Measurements from ENCODE around the gene PLEKHG5. TPM values are rescaled to one million over a fixed set of nuclear protein-coding genes. Genes with fewer than 3 reads are reported as not detected.

The PLEKHG5 gene
- total and polyA plus RNA-seq, 11 donors: 7.2 to 20.2 (median 15.2) TPM

GRCh38 chr1:6476483-6476882, 15.0 kb downstream of the PLEKHG5 start:
- Histone ChIP-seq H3K9me3 (no peaks in the 10 kb centered on the region), H3K27ac (no peak overlapping the region), H3K36me3 (peaks cover 0 to 55% (median 23%) of the 10 kb centered on the region in 9 donors), H3K27me3 (no peaks in the 10 kb centered on the region), H3K4me1 (peaks cover 0 to 6% (median 0%) of the 10 kb centered on the region in 12 donors), H3K4me3 (no peak overlapping the region)
- ATAC-seq: no peak
- TF ChIP-seq POLR2A (IDR thresholded peaks at IDR 0.05) (no peak), CTCF (IDR thresholded peaks at IDR 0.05) (no peak)
- intact Hi-C loops (cut with DNase I): no loop called here
- WGBS, 4 donors: 89 to 91% (median 90%) methylated on average over 5 of the region's 5 CpGs
- no peak for DNase-seq

DNA sequence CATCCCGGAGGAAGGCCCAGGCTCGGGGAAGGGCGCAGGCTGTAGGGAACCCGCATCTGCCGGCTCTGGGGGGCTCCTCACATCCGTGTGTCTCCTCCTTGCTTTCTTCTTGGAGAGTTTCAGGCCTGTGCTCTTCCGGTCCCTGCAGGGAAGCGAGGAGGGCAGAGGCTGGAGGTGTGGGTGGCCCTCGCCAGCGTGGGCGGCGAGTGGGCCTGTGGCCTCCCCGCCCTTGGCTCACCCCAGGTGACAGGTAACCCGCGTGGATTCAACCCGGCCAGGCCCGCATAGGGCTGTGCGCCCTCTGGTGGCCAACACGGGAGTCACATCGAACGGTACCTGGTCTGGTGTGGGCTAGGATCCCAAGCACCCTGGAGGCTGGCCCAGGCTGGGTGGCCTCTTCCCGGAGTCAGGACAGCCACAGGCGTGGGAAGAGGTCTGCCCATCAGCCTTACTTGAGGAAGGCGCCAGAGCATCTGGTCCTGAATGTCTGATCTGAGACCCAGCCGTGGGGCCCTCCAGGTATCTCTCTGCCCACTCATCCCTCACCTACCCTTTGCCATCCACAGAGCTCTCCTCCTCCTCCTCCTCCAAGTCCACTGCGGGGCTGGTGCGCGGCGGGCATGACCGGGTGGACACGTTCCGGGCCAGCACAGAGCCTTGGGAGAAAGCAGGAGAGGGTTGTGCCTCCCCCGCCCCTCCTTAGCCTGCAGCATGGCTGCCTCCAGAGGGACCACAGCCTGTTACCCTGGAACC, 15.9 kb downstream of the PLEKHG5 start:
- Histone ChIP-seq H3K36me3 (peaks cover 0 to 64% (median 29%) of the 10 kb centered on the region in 9 donors), H3K27me3 (no peaks in the 10 kb centered on the region), H3K4me1 (peaks cover 0 to 6% (median 0%) of the 10 kb centered on the region in 12 donors), H3K9me3 (no peaks in the 10 kb centered on the region), H3K4me3 (no peak overlapping the region), H3K27ac (no peak overlapping the region)
- TF ChIP-seq CTCF (IDR thresholded peaks at IDR 0.05) (peak; percentile 78 to 96 (median 90)), POLR2A (IDR thresholded peaks at IDR 0.05) (no peak)
- WGBS, 4 donors: 35 to 64% (median 48%) methylated on average over 22 to 33 of the region's 33 CpGs
- intact Hi-C loops (cut with DNase I): no loop called here
- ATAC-seq (peak in 3 of 4 donors; percentile 70 to 79 (median 70)), DNase-seq (peak in 4 of 5 donors; percentile 55 to 82 (median 66))

GRCh38 chr1:6474815-6475282, 16.6 kb downstream of the PLEKHG5 start:
- DNase-seq: no peak
- Histone ChIP-seq H3K27me3 (no peaks in the 10 kb centered on the region), H3K4me3 (no peak overlapping the region), H3K4me1 (peaks cover 0 to 6% (median 0%) of the 10 kb centered on the region in 12 donors), H3K9me3 (no peaks in the 10 kb centered on the region), H3K36me3 (peaks cover 0 to 71% (median 37%) of the 10 kb centered on the region in 9 donors), H3K27ac (no peak overlapping the region)
- intact Hi-C loops (cut with DNase I): no loop called here
- 83 to 86% (median 85%) methylated on average over 13 of the region's 13 CpGs for WGBS, 4 donors
- ATAC-seq: no peak
- TF ChIP-seq POLR2A (IDR thresholded peaks at IDR 0.05) (no peak), CTCF (IDR thresholded peaks at IDR 0.05) (no peak)

DNA sequence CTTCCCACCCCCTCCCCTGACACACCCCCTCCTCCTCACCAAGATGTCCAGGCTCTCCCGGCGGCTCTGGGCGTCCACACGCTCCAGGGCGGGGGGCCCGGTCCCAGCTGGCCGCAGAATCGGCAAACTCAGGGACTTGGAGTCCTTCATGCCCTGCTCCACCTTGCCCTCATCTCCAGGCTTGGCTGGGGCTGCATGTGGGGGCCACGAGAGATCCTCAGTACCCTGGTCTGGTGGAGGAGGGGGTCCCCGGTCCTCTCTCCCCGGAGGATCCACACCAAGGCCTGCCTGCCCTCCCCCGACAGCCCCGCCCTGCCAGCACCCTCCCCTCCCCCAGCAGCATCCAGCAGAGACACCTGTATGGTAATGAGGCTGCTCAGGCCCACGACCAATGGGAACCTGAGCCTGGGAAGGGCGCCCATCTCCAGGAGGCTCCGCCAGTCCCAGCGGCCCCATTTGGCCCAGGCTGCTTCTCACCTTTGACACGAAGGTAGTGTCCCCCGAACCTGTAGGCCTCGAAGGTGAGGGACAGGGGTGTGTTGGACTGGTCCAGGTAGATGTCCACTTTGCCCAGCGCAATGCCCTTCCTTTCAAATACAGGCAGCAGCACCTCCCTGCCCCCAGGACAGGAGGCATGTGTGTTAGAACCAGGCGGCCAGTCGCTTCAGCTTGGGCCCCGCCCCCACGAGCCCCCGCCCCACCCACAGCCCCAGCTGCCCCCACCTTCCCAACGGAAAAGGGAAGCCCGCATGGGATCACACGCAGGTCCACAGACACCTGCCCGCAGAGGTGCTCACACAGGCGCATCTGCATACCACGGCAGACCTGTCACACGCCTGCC, 17.3 kb downstream of the PLEKHG5 start:
- H3K27ac ChIP-seq: no peak overlapping the region
- TF ChIP-seq CTCF (IDR thresholded peaks at IDR 0.05) (no peak), POLR2A (IDR thresholded peaks at IDR 0.05) (no peak)
- WGBS, 4 donors: 83 to 89% (median 87%) methylated on average over 12 to 33 of the region's 33 CpGs
- intact Hi-C loops (cut with DNase I): no loop called here
- H3K27me3 ChIP-seq: no peaks in the 10 kb centered on the region
- peaks cover 0 to 6% (median 0%) of the 10 kb centered on the region in 12 donors for H3K4me1 ChIP-seq
- H3K36me3 ChIP-seq: peaks cover 0 to 77% (median 43%) of the 10 kb centered on the region in 9 donors
- DNase-seq (no peak), ATAC-seq (no peak)
- no peaks in the 10 kb centered on the region for H3K9me3 ChIP-seq
- no peak overlapping the region for H3K4me3 ChIP-seq

Data from heart left ventricle (tissue), 16 donors.